GM12878 (cell line): Measurements from ENCODE around the gene GRHL1. TPM values are rescaled to one million over a fixed set of nuclear protein-coding genes. Genes with fewer than 3 reads are reported as not detected.

Source experiments
- ATAC-seq: fragments of 200-7000 bp; cut with Tn5 transposase; 3 replicates; pipeline ENCODE4 v1.9.1; 2020; ENCODE audit warnings: mild to moderate bottlenecking, moderate library complexity
- BruUV-seq: library from RNA; stranded (reverse); fragments of 400-500 nt; replicated peaks from 2 replicates; lab custom pipeline; 2021; lab: Mats Ljungman, UMichigan
- CTCF ChIA-PET: fragments of 300-600 bp; sonication (Branson Sonifier 250); formaldehyde crosslinking; extraction: SDS; loops from one replicate; lab custom pipeline; 2021; ENCODE audit warnings: inconsistent platforms; lab: Yijun Ruan, JAX
- POLR2A ChIA-PET: fragments of 350-600 bp; formaldehyde crosslinking; extraction: SDS; loops from one replicate; lab custom pipeline; 2021; ENCODE audit warnings: inconsistent platforms; lab: Charles Lee
- RAD21 ChIA-PET: fragments of 300-600 bp; sonication (Branson Sonifier 250); formaldehyde crosslinking; loops from one replicate; lab custom pipeline; 2023; ENCODE audit warnings: antibody characterized with exemption; ENCODE audit not compliant: unreplicated experiment; lab: Charles Lee
- SMC1A ChIA-PET: fragments of 300-600 bp; sonication (Branson Sonifier 250); formaldehyde crosslinking; loops from one replicate; lab custom pipeline; 2023; ENCODE audit not compliant: unreplicated experiment, uncharacterized antibody; lab: Charles Lee
- DNase-seq: peaks from one replicate; pipeline ENCODE4 v3.0.0-alpha.2; 2011; ENCODE audit warnings: low read depth, low spot score
- FAIRE-seq: peaks from 3 replicates; lab custom pipeline; 2011; peaks lifted over from hg19 to GRCh38; lab: Jason Lieb, UNC
- H2AFZ ChIP-seq: 2 replicates; pipeline ENCODE4 v1.6.0; 2011; ENCODE audit warnings: low read depth, low read length, control low read depth; ENCODE audit not compliant: control insufficient read depth
- H3K27ac ChIP-seq: 2 replicates; pipeline ENCODE4 v1.5.1; 2011; ENCODE audit warnings: control low read depth; ENCODE audit not compliant: control insufficient read depth, insufficient read depth
- H3K27me3 ChIP-seq, 2 experiments: replicated peaks in 1 of 2; 2 replicates each; pipeline versions ENCODE4 v1.6.0 to v1.6.1; 2011; ENCODE audit warnings: low read length in 1 of 2; ENCODE audit not compliant: control insufficient read depth in 2 of 2, insufficient read depth in 2 of 2
- H3K36me3 ChIP-seq, 2 experiments: 2 replicates each; pipeline ENCODE4 v1.5.1; 2011; ENCODE audit warnings: low read length in 1 of 2; ENCODE audit not compliant: control insufficient read depth in 2 of 2, insufficient read depth in 2 of 2
- H3K4me1 ChIP-seq: 2 replicates; pipeline ENCODE4 v1.6.1; 2011; ENCODE audit warnings: mild to moderate bottlenecking, low read length, moderate library complexity, mixed read lengths; ENCODE audit not compliant: control insufficient read depth, insufficient read depth
- H3K4me2 ChIP-seq: 2 replicates; pipeline ENCODE4 v1.6.0; 2011; ENCODE audit warnings: control low read depth; ENCODE audit not compliant: control insufficient read depth, insufficient read depth
- H3K4me3 ChIP-seq: fragments of 200-600 bp; sonication (generic); 2 replicates; pipeline ENCODE4 v1.5.1; 2016
- H3K79me2 ChIP-seq: 2 replicates; pipeline ENCODE4 v1.6.0; 2011; ENCODE audit warnings: low read length; ENCODE audit not compliant: control insufficient read depth, insufficient read depth
- H3K9ac ChIP-seq: 2 replicates; pipeline ENCODE4 v1.8.0; 2011; ENCODE audit warnings: low read length, control low read depth, mixed read lengths; ENCODE audit not compliant: control insufficient read depth, insufficient read depth
- H3K9me3 ChIP-seq: replicated peaks from 3 replicates; pipeline ENCODE4 v1.5.1; 2011; ENCODE audit warnings: mild to moderate bottlenecking, low read length; ENCODE audit not compliant: control insufficient read depth, insufficient read depth
- H4K20me1 ChIP-seq: 2 replicates; pipeline ENCODE4 v1.6.0; 2011; ENCODE audit not compliant: control insufficient read depth, insufficient read depth
- ATF7 ChIP-seq: fragments of 450-650 bp; IDR thresholded peaks from 2 replicates; pipeline ENCODE4 v1.6.1; 2016; ENCODE audit warnings: low read depth, mild to moderate bottlenecking
- CHD4 ChIP-seq: fragments of 200-600 bp; sonication (generic); IDR thresholded peaks from 2 replicates; pipeline ENCODE4 v1.6.1; 2016; ENCODE audit warnings: mild to moderate bottlenecking
- EED ChIP-seq: sonication (generic); IDR thresholded peaks from 2 replicates; pipeline ENCODE4 v1.6.1; 2016; ENCODE audit warnings: antibody characterized with exemption, low read depth
- FOS ChIP-seq: IDR thresholded peaks from 3 replicates; pipeline ENCODE4 v1.6.1; 2011; ENCODE audit warnings: borderline replicate concordance; ENCODE audit not compliant: insufficient read length; ENCODE audit errors: extremely low read depth
- HCFC1 ChIP-seq: fragments of 150-350 bp; IDR thresholded peaks from 2 replicates; pipeline ENCODE4 v1.6.1; 2014; ENCODE audit warnings: low read length
- POU2F2 ChIP-seq: IDR thresholded peaks from 3 replicates; pipeline ENCODE4 v1.6.1; 2011; ENCODE audit warnings: low read depth, mild to moderate bottlenecking, low read length, borderline replicate concordance
- RB1 ChIP-seq: fragments of 450-650 bp; formaldehyde crosslinking; IDR thresholded peaks from 2 replicates; pipeline ENCODE4 v1.6.1; 2017; ENCODE audit warnings: mild to moderate bottlenecking, borderline replicate concordance
- RELA ChIP-seq: fragments of 450-650 bp; IDR thresholded peaks from 2 replicates; pipeline ENCODE4 v1.8.0; 2014; ENCODE audit warnings: borderline replicate concordance; ENCODE audit not compliant: partially characterized antibody
- SP1 ChIP-seq: IDR thresholded peaks from one replicate; pipeline ENCODE4 v1.6.1; 2011; ENCODE audit warnings: low read depth, low read length
- ZNF217 ChIP-seq: fragments of 450-650 bp; IDR thresholded peaks from 2 replicates; pipeline ENCODE4 v1.6.1; 2017; ENCODE audit warnings: antibody characterized with exemption, mild to moderate bottlenecking
- ZNF24 ChIP-seq: fragments of 450-650 bp; IDR thresholded peaks from 2 replicates; pipeline ENCODE4 v1.6.1; 2017; ENCODE audit warnings: antibody characterized with exemption, mild to moderate bottlenecking
- WGBS: methylation state at CpG from one replicate; pipeline ENCODE4 v1.1.6; 2016; ENCODE audit warnings: low lambda C conversion rate; ENCODE audit not compliant: insufficient replicate concordance, insufficient coverage; ENCODE audit errors: missing lambda C conversion rate; 5-methylcytosine and 5-hydroxymethylcytosine counted together
- in situ Hi-C: fragments of 300-500 bp; cut with MboI; formaldehyde crosslinking; loops from 9 replicates; pipeline ENCODE4 v1.14.3; 2018; ENCODE audit warnings: mixed read lengths
- intact Hi-C: fragments of 100-400 bp; cut with micrococcal nuclease; formaldehyde crosslinking; loops from one replicate; pipeline ENCODE4 v1.14.2; 2022; ENCODE audit not compliant: unreplicated experiment
- polyA plus RNA-seq, 11 experiments: library from polyadenylated mRNA; depleted of rRNA in 4 of 11; unstranded in 6 of 11; stranded (reverse) in 5 of 11; fragments of >200 nt; fragmentation: Nextera tagmentation in 4 of 11; fragmentation: Illumina TruSeq in 1 of 11; extraction: Ambion mirVana in 4 of 11; extraction: Trizol in 1 of 11; gene quantifications; 1 replicate in 1 of 11; 2 replicates in 10 of 11; pipeline versions ENCODE4 v1.2.1 to v1.2.3, GENCODE V29; 2011 to 2016; ENCODE audit warnings: inconsistent platforms in 2 of 11, missing spikeins in 2 of 11, low read depth in 1 of 11
- total RNA-seq, 4 experiments: library from RNA; depleted of rRNA in 3 of 4; stranded (reverse); fragments of >200 nt in 3 of 4; fragmentation: Illumina TruSeq in 1 of 4; extraction: Trizol in 1 of 4; gene quantifications; 2 replicates each; pipeline versions ENCODE4 v1.2.1 to v1.2.3, GENCODE V29; 2013 to 2021
- TF ChIP-seq, protein P1 (sequence below): fragments of 150-350 bp; IDR thresholded peaks from 2 replicates; pipeline ENCODE4 v1.6.1; 2016; ENCODE audit warnings: low read depth, low read length
- TF ChIP-seq, protein P2 (sequence below): fragments of 450-650 bp; formaldehyde crosslinking; IDR thresholded peaks from 2 replicates; pipeline ENCODE4 v1.4.0; 2020; ENCODE audit warnings: mild to moderate bottlenecking, moderate library complexity

The GRHL1 gene
- total and polyA plus RNA-seq, 10 of the 15 experiments (the other 5 are each of a cell fraction or from before 2014, with no cell fraction given), result 0.09 to 0.81 (median 0.28) TPM; not detected in 1

DNA sequence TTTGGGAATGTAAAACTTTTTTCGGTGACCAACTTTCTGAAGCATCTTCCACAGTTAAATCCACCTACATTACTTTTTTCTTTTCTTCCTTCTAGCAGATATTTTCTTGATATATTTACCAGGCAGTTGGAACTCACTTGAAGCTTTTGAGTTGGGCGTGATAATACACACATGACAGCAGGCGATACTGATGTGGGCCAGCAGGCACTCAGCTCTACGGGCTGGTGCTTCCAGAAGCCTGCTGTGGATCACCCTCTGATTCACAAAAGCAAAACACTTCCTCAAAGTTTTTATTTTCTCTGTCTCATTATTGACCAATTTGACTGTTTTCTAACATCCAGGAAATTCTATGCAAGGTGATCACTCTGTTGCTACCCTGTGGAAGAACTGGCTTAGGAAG, 22.9 kb downstream of the GRHL1 start:
- WGBS, result 42% methylated on average over 4 of the region's 4 CpGs
- POLR2A ChIA-PET, result no interaction called here
- TF ChIP-seq ZNF24 (no peak), POU2F2 (no peak), RB1 (no peak), ZNF217 (no peak), FOS (no peak), RELA (no peak), HCFC1 (no peak), ATF7 (no peak), CHD4 (no peak), SP1 (no peak), EED (no peak)
- TF ChIP-seq, protein P1, sequence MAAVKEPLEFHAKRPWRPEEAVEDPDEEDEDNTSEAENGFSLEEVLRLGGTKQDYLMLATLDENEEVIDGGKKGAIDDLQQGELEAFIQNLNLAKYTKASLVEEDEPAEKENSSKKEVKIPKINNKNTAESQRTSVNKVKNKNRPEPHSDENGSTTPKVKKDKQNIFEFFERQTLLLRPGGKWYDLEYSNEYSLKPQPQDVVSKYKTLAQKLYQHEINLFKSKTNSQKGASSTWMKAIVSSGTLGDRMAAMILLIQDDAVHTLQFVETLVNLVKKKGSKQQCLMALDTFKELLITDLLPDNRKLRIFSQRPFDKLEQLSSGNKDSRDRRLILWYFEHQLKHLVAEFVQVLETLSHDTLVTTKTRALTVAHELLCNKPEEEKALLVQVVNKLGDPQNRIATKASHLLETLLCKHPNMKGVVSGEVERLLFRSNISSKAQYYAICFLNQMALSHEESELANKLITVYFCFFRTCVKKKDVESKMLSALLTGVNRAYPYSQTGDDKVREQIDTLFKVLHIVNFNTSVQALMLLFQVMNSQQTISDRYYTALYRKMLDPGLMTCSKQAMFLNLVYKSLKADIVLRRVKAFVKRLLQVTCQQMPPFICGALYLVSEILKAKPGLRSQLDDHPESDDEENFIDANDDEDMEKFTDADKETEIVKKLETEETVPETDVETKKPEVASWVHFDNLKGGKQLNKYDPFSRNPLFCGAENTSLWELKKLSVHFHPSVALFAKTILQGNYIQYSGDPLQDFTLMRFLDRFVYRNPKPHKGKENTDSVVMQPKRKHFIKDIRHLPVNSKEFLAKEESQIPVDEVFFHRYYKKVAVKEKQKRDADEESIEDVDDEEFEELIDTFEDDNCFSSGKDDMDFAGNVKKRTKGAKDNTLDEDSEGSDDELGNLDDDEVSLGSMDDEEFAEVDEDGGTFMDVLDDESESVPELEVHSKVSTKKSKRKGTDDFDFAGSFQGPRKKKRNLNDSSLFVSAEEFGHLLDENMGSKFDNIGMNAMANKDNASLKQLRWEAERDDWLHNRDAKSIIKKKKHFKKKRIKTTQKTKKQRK, result no peak
- TF ChIP-seq, protein P2, sequence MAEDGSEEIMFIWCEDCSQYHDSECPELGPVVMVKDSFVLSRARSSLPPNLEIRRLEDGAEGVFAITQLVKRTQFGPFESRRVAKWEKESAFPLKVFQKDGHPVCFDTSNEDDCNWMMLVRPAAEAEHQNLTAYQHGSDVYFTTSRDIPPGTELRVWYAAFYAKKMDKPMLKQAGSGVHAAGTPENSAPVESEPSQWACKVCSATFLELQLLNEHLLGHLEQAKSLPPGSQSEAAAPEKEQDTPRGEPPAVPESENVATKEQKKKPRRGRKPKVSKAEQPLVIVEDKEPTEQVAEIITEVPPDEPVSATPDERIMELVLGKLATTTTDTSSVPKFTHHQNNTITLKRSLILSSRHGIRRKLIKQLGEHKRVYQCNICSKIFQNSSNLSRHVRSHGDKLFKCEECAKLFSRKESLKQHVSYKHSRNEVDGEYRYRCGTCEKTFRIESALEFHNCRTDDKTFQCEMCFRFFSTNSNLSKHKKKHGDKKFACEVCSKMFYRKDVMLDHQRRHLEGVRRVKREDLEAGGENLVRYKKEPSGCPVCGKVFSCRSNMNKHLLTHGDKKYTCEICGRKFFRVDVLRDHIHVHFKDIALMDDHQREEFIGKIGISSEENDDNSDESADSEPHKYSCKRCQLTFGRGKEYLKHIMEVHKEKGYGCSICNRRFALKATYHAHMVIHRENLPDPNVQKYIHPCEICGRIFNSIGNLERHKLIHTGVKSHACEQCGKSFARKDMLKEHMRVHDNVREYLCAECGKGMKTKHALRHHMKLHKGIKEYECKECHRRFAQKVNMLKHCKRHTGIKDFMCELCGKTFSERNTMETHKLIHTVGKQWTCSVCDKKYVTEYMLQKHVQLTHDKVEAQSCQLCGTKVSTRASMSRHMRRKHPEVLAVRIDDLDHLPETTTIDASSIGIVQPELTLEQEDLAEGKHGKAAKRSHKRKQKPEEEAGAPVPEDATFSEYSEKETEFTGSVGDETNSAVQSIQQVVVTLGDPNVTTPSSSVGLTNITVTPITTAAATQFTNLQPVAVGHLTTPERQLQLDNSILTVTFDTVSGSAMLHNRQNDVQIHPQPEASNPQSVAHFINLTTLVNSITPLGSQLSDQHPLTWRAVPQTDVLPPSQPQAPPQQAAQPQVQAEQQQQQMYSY, result no peak
- TF ChIP-seq, all 136 proteins: peak for 0
- H3K36me3 ChIP-seq, result no peaks in the 10 kb centered on the region
- ChIA-PET SMC1A (interaction anchor here (0.6 to 1.0 kb wide), 2 partner anchors 148 to 434 kb away, joined by 3 read pairs; no protein-coding TSS in a partner anchor), CTCF (interaction anchor here (1.0 to 3.4 kb wide), 3 partner anchors 10 to 75 kb away, joined by 3 to 21 read pairs (median 5); no protein-coding TSS in a partner anchor), RAD21 (no interaction called here)
- FAIRE-seq (no peak), ATAC-seq (no peak), DNase-seq (no peak)
- no TSS peak for BruUV-seq
- no peaks in the 10 kb centered on the region for H3K79me2 ChIP-seq
- no peak overlapping the region for H3K9ac ChIP-seq
- in situ Hi-C loops, result no loop called here
- no peaks in the 10 kb centered on the region; the same call in 2 of the 3 replicates for H3K9me3 ChIP-seq
- no peak overlapping the region for H3K4me3 ChIP-seq
- no peaks in the 10 kb centered on the region for H3K27me3 ChIP-seq
- H3K27ac ChIP-seq, result no peak overlapping the region
- H3K4me2 ChIP-seq, result no peak overlapping the region
- H4K20me1 ChIP-seq, result no peaks in the 10 kb centered on the region
- H2AFZ ChIP-seq, result no peak overlapping the region
- no peaks in the 10 kb centered on the region for H3K4me1 ChIP-seq
- intact Hi-C loops, result no loop called here
